Measurements from ENCODE around the gene ACE2. TPM values are rescaled to one million over a fixed set of nuclear protein-coding genes. Genes with fewer than 3 reads are reported as not detected.

Gene ACE2
- polyA plus RNA-seq, 1 donor (not counting 4 experiments of a cell fraction or from before 2014, with no cell fraction given): 0.51 TPM

GRCh38 chrX:15594371-15594770 is 6.4 kb downstream of the ACE2 start:
- H2AFZ ChIP-seq (ENCODE audit: control insufficient read depth, low read length): no peak overlapping the region
- peak; percentile 34 to 74 (median 54) for TF ChIP-seq CTCF (optimal IDR thresholded peaks at IDR 0.05 in 1 of 3, IDR thresholded peaks at IDR 0.05 in 1 of 3, conservative IDR thresholded peaks at IDR 0.05 in 1 of 3; ENCODE audit: extremely low read depth in 1 of 3, insufficient read depth in 2 of 3, low read length in 3 of 3)
- no peak for TF ChIP-seq EZH2 (IDR thresholded peaks at IDR 0.05; ENCODE audit: low read length)
- H3K9me1 ChIP-seq (ENCODE audit: control insufficient read depth, extremely low read depth, insufficient read depth, low read length): no peaks in the 10 kb centered on the region
- no peaks in the 10 kb centered on the region for H3K9me3 ChIP-seq (ENCODE audit: control insufficient read depth, low read depth, low read length)
- H3K9ac ChIP-seq (ENCODE audit: control insufficient read depth, extremely low read depth, insufficient read depth, low read length): no peak overlapping the region
- no peaks in the 10 kb centered on the region for H4K20me1 ChIP-seq (ENCODE audit: control insufficient read depth, extremely low read depth, insufficient read depth, low read length)
- FAIRE-seq: no peak
- H3K27me3 ChIP-seq (ENCODE audit: control insufficient read depth, extremely low read depth, insufficient read depth, low read length): peaks cover 6% of the 10 kb centered on the region
- H3K4me3 ChIP-seq (ENCODE audit: control insufficient read depth in 2 of 3, extremely low read depth in 1 of 3, insufficient read depth in 2 of 3, low read depth in 1 of 3, low read length in 3 of 3): no peak overlapping the region
- no peaks in the 10 kb centered on the region for H3K36me3 ChIP-seq (ENCODE audit: control insufficient read depth in 2 of 2, extremely low read depth in 1 of 2, insufficient read depth in 2 of 2, low read length in 2 of 2)
- DNase-seq (ENCODE audit: low read depth, low spot score): no peak
- H3K4me2 ChIP-seq (ENCODE audit: control insufficient read depth, extremely low read depth, insufficient read depth, low read depth, low read length): no peak overlapping the region
- H3K27ac ChIP-seq (ENCODE audit: control insufficient read depth, insufficient read depth, low read length): no peak overlapping the region
- no peaks in the 10 kb centered on the region for H3K4me1 ChIP-seq (ENCODE audit: control insufficient read depth, extremely low read depth, insufficient read depth, low read length)
- dilution Hi-C loops (cut with MboI; ENCODE audit: extremely low pct_ligation_motif_present, low sequenced_read_pairs): no loop called here
- no peaks in the 10 kb centered on the region for H3K79me2 ChIP-seq (ENCODE audit: control insufficient read depth, insufficient read depth, low read length)

DNA sequence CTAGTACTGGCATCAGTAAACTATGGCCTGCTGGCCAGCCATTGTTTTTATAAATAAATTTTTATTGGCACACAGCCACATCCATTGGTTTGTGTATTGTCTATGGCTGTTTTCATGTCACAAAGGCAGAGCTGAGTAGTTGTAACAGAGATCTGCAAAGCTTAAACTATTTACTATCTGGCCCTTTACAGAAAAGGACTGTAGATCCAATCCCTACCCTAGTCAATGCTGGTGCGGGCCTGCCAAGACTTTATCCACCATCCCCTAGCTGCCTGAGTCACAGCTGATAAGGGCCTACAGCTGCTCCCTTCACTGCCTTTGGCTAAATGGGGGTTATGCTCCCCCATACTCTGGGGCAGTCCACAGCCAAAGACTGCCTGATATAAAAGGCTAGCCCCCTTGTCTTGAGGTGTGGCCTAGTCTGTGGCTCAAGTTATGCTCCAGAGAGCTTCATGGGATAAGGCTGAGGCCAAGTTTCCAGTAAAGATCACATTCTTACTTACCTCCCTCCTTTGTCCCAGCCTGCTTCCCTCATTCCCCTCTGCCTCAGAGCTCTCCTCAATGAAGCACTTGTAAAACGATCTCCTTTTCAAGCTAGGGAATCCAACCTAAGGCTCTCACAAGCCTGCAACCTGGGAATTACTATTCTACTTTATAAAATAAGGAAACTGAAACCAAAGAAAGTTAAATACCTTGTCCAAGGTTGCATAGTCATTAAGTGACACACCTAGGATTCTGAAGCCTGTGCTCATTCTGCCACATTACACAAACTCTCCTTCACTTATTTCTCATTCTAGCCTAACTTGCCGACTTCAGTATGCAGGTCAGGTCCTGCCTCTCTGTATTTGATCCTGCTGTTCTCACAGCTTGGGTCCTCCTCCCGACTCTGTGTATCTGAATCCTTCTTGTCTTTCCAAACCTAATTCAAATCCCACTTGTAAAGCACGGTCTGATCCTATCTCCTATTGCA is 20.7 kb downstream of the ACE2 start:
- Histone ChIP-seq H3K4me1 (ENCODE audit: control insufficient read depth, extremely low read depth, insufficient read depth, low read length) (peaks cover 7% of the 10 kb centered on the region), H3K9me1 (ENCODE audit: control insufficient read depth, extremely low read depth, insufficient read depth, low read length) (no peaks in the 10 kb centered on the region), H4K20me1 (ENCODE audit: control insufficient read depth, extremely low read depth, insufficient read depth, low read length) (no peaks in the 10 kb centered on the region), H3K27ac (ENCODE audit: control insufficient read depth, insufficient read depth, low read length) (peak overlapping the region; percentile 19), H3K27me3 (ENCODE audit: control insufficient read depth, extremely low read depth, insufficient read depth, low read length) (no peaks in the 10 kb centered on the region), H3K9ac (ENCODE audit: control insufficient read depth, extremely low read depth, insufficient read depth, low read length) (no peak overlapping the region), H3K4me2 (ENCODE audit: control insufficient read depth, extremely low read depth, insufficient read depth, low read depth, low read length) (peak overlapping the region; percentile 33), H3K79me2 (ENCODE audit: control insufficient read depth, insufficient read depth, low read length) (no peaks in the 10 kb centered on the region), H3K4me3 (ENCODE audit: control insufficient read depth in 2 of 3, extremely low read depth in 1 of 3, insufficient read depth in 2 of 3, low read depth in 1 of 3, low read length in 3 of 3) (no peak overlapping the region), H3K36me3 (ENCODE audit: control insufficient read depth in 2 of 2, extremely low read depth in 1 of 2, insufficient read depth in 2 of 2, low read length in 2 of 2) (no peaks in the 10 kb centered on the region), H3K9me3 (ENCODE audit: control insufficient read depth, low read depth, low read length) (no peaks in the 10 kb centered on the region), H2AFZ (ENCODE audit: control insufficient read depth, low read length) (peak overlapping the region; percentile 77)
- dilution Hi-C loops (cut with MboI; ENCODE audit: extremely low pct_ligation_motif_present, low sequenced_read_pairs): no loop called here
- FAIRE-seq: peak; percentile 20
- no peak for TF ChIP-seq EZH2 (IDR thresholded peaks at IDR 0.05; ENCODE audit: low read length)
- TF ChIP-seq CTCF (optimal IDR thresholded peaks at IDR 0.05 in 1 of 3, IDR thresholded peaks at IDR 0.05 in 1 of 3, conservative IDR thresholded peaks at IDR 0.05 in 1 of 3; ENCODE audit: extremely low read depth in 1 of 3, insufficient read depth in 2 of 3, low read length in 3 of 3): no peak
- DNase-seq (ENCODE audit: low read depth, low spot score): no peak
